AG09309 (cell line): ENCODE results near the gene PPM1E.
"Not testable (repeated sequence)": the region's sequence is repeated elsewhere in the genome, so short reads cannot be mapped to it uniquely, and the experiment has no call there.

ENCODE experiments used
- DNase-seq: peaks from one replicate; pipeline ENCODE4 v3.0.0-alpha.2; 2010; ENCODE audit warnings: low read depth
- H3K4me3 ChIP-seq: 2 replicates; pipeline ENCODE4 v1.5.1; 2011; ENCODE audit warnings: mild to moderate bottlenecking, low read depth, low read length, moderate library complexity; ENCODE audit not compliant: control insufficient read depth
- TF ChIP-seq, protein P1 (sequence below): IDR thresholded peaks from 2 replicates; pipeline ENCODE4 v1.5.1; 2011; ENCODE audit warnings: mild to moderate bottlenecking, low read depth, low read length, inconsistent platforms; ENCODE audit not compliant: insufficient read depth, control insufficient read depth; ENCODE audit errors: missing control alignments

The PPM1E gene

DNA sequence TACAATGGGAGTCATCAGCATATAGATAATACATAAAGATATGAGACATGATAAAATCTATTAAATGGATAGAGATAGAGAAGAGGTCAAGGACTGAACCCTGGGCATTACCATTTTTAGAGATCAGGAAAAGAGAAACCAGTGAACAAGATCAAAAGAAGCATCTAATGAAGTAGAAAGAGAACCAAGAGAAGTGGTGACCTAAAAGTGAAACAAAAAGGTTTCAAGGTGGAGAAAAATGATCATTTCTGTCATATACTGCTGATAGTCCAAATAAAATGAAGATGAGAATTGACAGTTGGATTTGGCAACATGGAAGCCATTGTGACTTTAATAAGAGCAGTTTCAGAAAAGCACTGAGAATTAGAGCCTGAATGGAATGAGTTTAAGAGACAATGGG, 165.1 kb downstream of the PPM1E start:
- TF ChIP-seq, protein P1, sequence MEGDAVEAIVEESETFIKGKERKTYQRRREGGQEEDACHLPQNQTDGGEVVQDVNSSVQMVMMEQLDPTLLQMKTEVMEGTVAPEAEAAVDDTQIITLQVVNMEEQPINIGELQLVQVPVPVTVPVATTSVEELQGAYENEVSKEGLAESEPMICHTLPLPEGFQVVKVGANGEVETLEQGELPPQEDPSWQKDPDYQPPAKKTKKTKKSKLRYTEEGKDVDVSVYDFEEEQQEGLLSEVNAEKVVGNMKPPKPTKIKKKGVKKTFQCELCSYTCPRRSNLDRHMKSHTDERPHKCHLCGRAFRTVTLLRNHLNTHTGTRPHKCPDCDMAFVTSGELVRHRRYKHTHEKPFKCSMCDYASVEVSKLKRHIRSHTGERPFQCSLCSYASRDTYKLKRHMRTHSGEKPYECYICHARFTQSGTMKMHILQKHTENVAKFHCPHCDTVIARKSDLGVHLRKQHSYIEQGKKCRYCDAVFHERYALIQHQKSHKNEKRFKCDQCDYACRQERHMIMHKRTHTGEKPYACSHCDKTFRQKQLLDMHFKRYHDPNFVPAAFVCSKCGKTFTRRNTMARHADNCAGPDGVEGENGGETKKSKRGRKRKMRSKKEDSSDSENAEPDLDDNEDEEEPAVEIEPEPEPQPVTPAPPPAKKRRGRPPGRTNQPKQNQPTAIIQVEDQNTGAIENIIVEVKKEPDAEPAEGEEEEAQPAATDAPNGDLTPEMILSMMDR, result no peak
- no peak for DNase-seq
- no peak overlapping the region for H3K4me3 ChIP-seq

- TF ChIP-seq, protein P1, result no peak
Measured at GRCh38 chr17:58932956-58933355, 177.3 kb downstream of the PPM1E start.

GRCh38 chr17:58936295-58936694, 180.6 kb downstream of the PPM1E start:
- no peak for DNase-seq
- TF ChIP-seq, protein P1, result no peak

More at GRCh38 chr17:58932956-58933355, 177.3 kb downstream of the PPM1E start:
- H3K4me3 ChIP-seq, result no peak overlapping the region
- DNase-seq, result no peak

DNA sequence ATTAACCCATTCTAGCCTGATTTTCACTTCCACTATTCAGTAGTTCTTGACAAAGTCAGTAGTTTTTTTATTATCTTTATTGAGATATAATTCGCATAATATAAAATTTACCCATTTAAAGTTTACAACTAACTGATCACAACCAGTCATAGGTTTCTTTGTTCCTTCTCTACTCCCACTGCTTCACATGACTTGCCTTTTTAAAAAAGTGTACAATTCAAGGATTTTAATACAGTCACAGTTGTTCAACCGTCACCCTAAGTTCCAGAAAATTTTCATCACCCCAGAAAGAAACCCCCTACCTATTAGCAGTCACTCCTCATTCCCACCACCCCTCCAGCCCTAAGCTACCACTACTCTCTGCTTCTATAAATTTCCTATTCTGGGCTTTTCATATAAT, 188.5 kb downstream of the PPM1E start:
- no peak for DNase-seq
- TF ChIP-seq, protein P1, result no peak
- H3K4me3 ChIP-seq, result no peak overlapping the region

More at GRCh38 chr17:58936295-58936694, 180.6 kb downstream of the PPM1E start:
- no peak overlapping the region for H3K4me3 ChIP-seq

DNA sequence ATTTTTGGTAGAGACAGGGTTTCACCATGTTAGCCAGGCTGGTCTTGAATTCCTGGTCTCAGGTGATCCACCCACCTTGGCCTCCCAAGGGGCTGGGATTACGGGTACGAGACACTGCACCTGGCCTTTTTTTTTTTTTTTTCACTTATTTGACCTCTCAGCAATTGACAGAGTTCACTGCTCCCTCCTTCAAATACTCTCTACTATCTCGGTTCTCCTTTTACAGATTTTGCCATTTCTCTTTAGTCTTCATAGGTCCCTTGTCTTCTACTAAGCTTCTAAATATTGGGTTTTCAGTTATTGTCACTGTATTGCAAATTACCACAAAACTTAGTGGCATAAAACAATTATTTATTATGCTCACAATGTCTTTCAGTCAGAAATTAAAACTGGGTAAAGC, 191.8 kb downstream of the PPM1E start:
- no peak overlapping the region for H3K4me3 ChIP-seq
- TF ChIP-seq, protein P1, result no peak
- no peak for DNase-seq

DNA sequence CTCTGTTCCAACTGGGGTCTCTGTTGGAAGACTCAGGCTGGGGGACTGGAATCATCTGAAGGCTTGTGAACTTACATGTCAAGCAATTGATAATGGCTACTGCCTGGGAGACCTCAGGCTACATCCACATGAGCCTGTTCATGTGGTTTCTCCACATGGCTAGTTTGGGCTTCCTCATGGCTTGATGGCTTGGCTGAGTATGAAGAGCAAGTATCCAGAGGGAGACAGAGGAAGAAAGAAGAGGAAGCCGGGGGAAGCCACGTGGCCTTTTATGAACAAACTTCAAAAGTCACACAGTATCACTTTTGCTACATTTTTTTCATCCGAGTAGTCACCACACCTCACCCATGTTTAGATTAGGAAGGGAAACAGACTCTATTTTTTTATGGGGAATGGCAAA, 192.2 kb downstream of the PPM1E start:
- TF ChIP-seq, protein P1, result no peak
- no peak overlapping the region for H3K4me3 ChIP-seq
- no peak for DNase-seq

GRCh38 chr17:58954358-58954757, 198.7 kb downstream of the PPM1E start:
- DNase-seq, H3K4me3 ChIP-seq: not testable (repeated sequence)
